Fibroblast of lung (primary cell): Measurements from ENCODE around the gene ABCC9. TPM values are rescaled to one million over a fixed set of nuclear protein-coding genes. Genes with fewer than 3 reads are reported as not detected.

Source experiments
- DNase-seq, 2 donors: peaks; one replicate each; pipeline versions ENCODE4 v3.0.0 to v3.0.0-alpha.2; 2010; ENCODE audit warnings: low read depth in 2 of 2
- H2AFZ ChIP-seq: 2 replicates; pipeline ENCODE4 v1.5.1; 2012; ENCODE audit warnings: low read length, control low read depth, inconsistent platforms
- H3K27ac ChIP-seq: 2 replicates; pipeline ENCODE4 v1.5.1; 2011; ENCODE audit warnings: low read length, control low read depth; ENCODE audit not compliant: insufficient read depth
- H3K27me3 ChIP-seq: 2 replicates; pipeline ENCODE4 v1.5.1; 2011; ENCODE audit warnings: mild to moderate bottlenecking, low read length; ENCODE audit not compliant: control insufficient read depth, insufficient read depth
- H3K36me3 ChIP-seq: 2 replicates; pipeline ENCODE4 v1.5.1; 2011; ENCODE audit warnings: low read length; ENCODE audit not compliant: control insufficient read depth, insufficient read depth
- H3K4me1 ChIP-seq: 2 replicates; pipeline ENCODE4 v1.5.1; 2011; ENCODE audit warnings: low read length; ENCODE audit not compliant: control insufficient read depth, insufficient read depth; ENCODE audit errors: extremely low read depth
- H3K4me2 ChIP-seq: 2 replicates; pipeline ENCODE4 v1.5.1; 2011; ENCODE audit warnings: low read length, control low read depth; ENCODE audit not compliant: insufficient read depth; ENCODE audit errors: extremely low read depth
- H3K4me3 ChIP-seq, 4 experiments: fragments of 200-600 bp in 1 of 4; sonication (generic) in 1 of 4; replicated peaks in 1 of 4; 2 replicates each; pipeline ENCODE4 v1.5.1; 2011 to 2016; ENCODE audit warnings: low read length in 4 of 4, low read depth in 3 of 4, mild to moderate bottlenecking in 3 of 4, control low read depth in 2 of 4, inconsistent platforms in 1 of 4, mixed read lengths in 1 of 4; ENCODE audit not compliant: insufficient read depth in 1 of 4; ENCODE audit errors: control extremely low read depth in 1 of 4
- H3K79me2 ChIP-seq: 2 replicates; pipeline ENCODE4 v1.5.1; 2012; ENCODE audit warnings: mild to moderate bottlenecking, low read length, inconsistent platforms; ENCODE audit not compliant: control insufficient read depth, insufficient read depth
- H3K9ac ChIP-seq: 2 replicates; pipeline ENCODE4 v1.5.1; 2011; ENCODE audit warnings: mild to moderate bottlenecking, low read length, control low read depth; ENCODE audit not compliant: insufficient read depth
- H3K9me3 ChIP-seq: 2 replicates; pipeline ENCODE4 v1.5.1; 2012; ENCODE audit warnings: low read depth, low read length; ENCODE audit not compliant: control insufficient read depth, insufficient read depth
- H4K20me1 ChIP-seq: 2 replicates; pipeline ENCODE4 v1.5.1; 2011; ENCODE audit warnings: low read length; ENCODE audit not compliant: control insufficient read depth, insufficient read depth; ENCODE audit errors: extremely low read depth
- CTCF ChIP-seq, 2 donors: IDR thresholded peaks in 1 of 2; conservative IDR thresholded peaks in 1 of 2; 1 replicate in 1 of 2; 2 replicates in 1 of 2; pipeline ENCODE4 v1.5.1; 2011 to 2012; ENCODE audit warnings: low read length in 2 of 2, control low read depth in 1 of 2, inconsistent platforms in 1 of 2, low read depth in 1 of 2, mild to moderate bottlenecking in 1 of 2
- EZH2 ChIP-seq: IDR thresholded peaks from 2 replicates; pipeline ENCODE4 v1.5.1; 2012; ENCODE audit warnings: low read length, control low read depth, mild to moderate bottlenecking; ENCODE audit errors: missing control alignments
- polyA plus RNA-seq, 2 donors: library from polyadenylated mRNA; depleted of rRNA in 1 of 2; stranded (reverse) in 1 of 2; unstranded in 1 of 2; fragments of >200 nt; gene quantifications; 2 replicates each; pipeline ENCODE4 v1.2.1, GENCODE V29; 2011 to 2012; ENCODE audit warnings: missing spikeins in 1 of 2
- total RNA-seq: library from RNA; depleted of rRNA; stranded (reverse); fragments of >200 nt; gene quantifications from 2 replicates; pipeline ENCODE4 v1.2.1, GENCODE V29; 2014

Gene ABCC9
- total and polyA plus RNA-seq, 2 donors (not counting 1 experiment from before 2014, with no cell fraction given) = 9.9 to 31.1 TPM

GRCh38 chr12:21759737-21760136 is 181.5 kb downstream of the ABCC9 start:
- H4K20me1 ChIP-seq = no peaks in the 10 kb centered on the region
- DNase-seq = no peak
- H3K36me3 ChIP-seq = no peaks in the 10 kb centered on the region
- no peak overlapping the region for H3K9ac ChIP-seq
- no peaks in the 10 kb centered on the region for H3K9me3 ChIP-seq
- no peaks in the 10 kb centered on the region for H3K79me2 ChIP-seq
- H2AFZ ChIP-seq = no peak overlapping the region
- H3K4me1 ChIP-seq = no peaks in the 10 kb centered on the region
- no peak overlapping the region for H3K27ac ChIP-seq
- H3K27me3 ChIP-seq = no peaks in the 10 kb centered on the region
- no peak overlapping the region for H3K4me3 ChIP-seq
- TF ChIP-seq EZH2 (no peak), CTCF (conservative IDR thresholded peaks at IDR 0.05 in 1 of 2, IDR thresholded peaks at IDR 0.05 in 1 of 2; ENCODE audit: low read depth in 1 of 2, low read length in 2 of 2) (no peak)
- H3K4me2 ChIP-seq = no peak overlapping the region

- H3K27ac ChIP-seq = no peak overlapping the region
- no peaks in the 10 kb centered on the region for H3K79me2 ChIP-seq
- TF ChIP-seq CTCF (conservative IDR thresholded peaks at IDR 0.05 in 1 of 2, IDR thresholded peaks at IDR 0.05 in 1 of 2; ENCODE audit: low read depth in 1 of 2, low read length in 2 of 2) = no peak
- TF ChIP-seq EZH2 = no peak
- DNase-seq = no peak
- H3K4me1 ChIP-seq = no peaks in the 10 kb centered on the region
- no peak overlapping the region for H3K4me3 ChIP-seq
- H3K36me3 ChIP-seq = no peaks in the 10 kb centered on the region
- H3K9me3 ChIP-seq = no peaks in the 10 kb centered on the region
- no peak overlapping the region for H3K9ac ChIP-seq
- H4K20me1 ChIP-seq = no peaks in the 10 kb centered on the region
- H3K4me2 ChIP-seq = no peak overlapping the region
- H3K27me3 ChIP-seq = no peaks in the 10 kb centered on the region
- no peak overlapping the region for H2AFZ ChIP-seq
Measured at GRCh38 chr12:21757735-21758134, 183.5 kb downstream of the ABCC9 start.

GRCh38 chr12:21756699-21757098 is 184.5 kb downstream of the ABCC9 start:
- H4K20me1 ChIP-seq = no peaks in the 10 kb centered on the region
- H3K27ac ChIP-seq = no peak overlapping the region
- H3K36me3 ChIP-seq = no peaks in the 10 kb centered on the region
- no peaks in the 10 kb centered on the region for H3K27me3 ChIP-seq
- no peaks in the 10 kb centered on the region for H3K9me3 ChIP-seq
- no peak overlapping the region for H3K4me2 ChIP-seq
- DNase-seq = no peak
- no peak overlapping the region for H2AFZ ChIP-seq
- H3K9ac ChIP-seq = no peak overlapping the region
- H3K4me3 ChIP-seq = no peak overlapping the region
- no peak for TF ChIP-seq EZH2
- TF ChIP-seq CTCF (conservative IDR thresholded peaks at IDR 0.05 in 1 of 2, IDR thresholded peaks at IDR 0.05 in 1 of 2; ENCODE audit: low read depth in 1 of 2, low read length in 2 of 2) = no peak
- no peaks in the 10 kb centered on the region for H3K4me1 ChIP-seq
- H3K79me2 ChIP-seq = no peaks in the 10 kb centered on the region
